ENCODE measurements around the gene AGPAT2.
"Not testable (repeated sequence)": the region's sequence is repeated elsewhere in the genome, so short reads cannot be mapped to it uniquely, and the experiment has no call there.

The AGPAT2 gene

GRCh38 chr9:136645903-136646754 is 41.1 kb downstream of the AGPAT2 start:
- no peaks in the 10 kb centered on the region for H3K9me3 Mint-ChIP-seq
- H3K4me1 Mint-ChIP-seq: no peaks in the 10 kb centered on the region
- H3K27ac Mint-ChIP-seq: no peak overlapping the region
- H3K4me3 Mint-ChIP-seq: no peak overlapping the region
- no peaks in the 10 kb centered on the region for H3K36me3 Mint-ChIP-seq
- peaks cover 11% of the 10 kb centered on the region for H3K27me3 Mint-ChIP-seq

GRCh38 chr9:136645352-136645902 is 41.8 kb downstream of the AGPAT2 start:
- H3K4me3 Mint-ChIP-seq: no peak overlapping the region
- peaks cover 11% of the 10 kb centered on the region for H3K27me3 Mint-ChIP-seq
- H3K9me3 Mint-ChIP-seq: no peaks in the 10 kb centered on the region

GRCh38 chr9:136644593-136645351 is 42.5 kb downstream of the AGPAT2 start:
- Mint-ChIP-seq H3K36me3 (no peaks in the 10 kb centered on the region), H3K4me1 (no peaks in the 10 kb centered on the region)

More at GRCh38 chr9:136645352-136645902, 41.8 kb downstream of the AGPAT2 start:
- Mint-ChIP-seq H3K27ac (no peak overlapping the region), H3K36me3 (no peaks in the 10 kb centered on the region), H3K4me1 (no peaks in the 10 kb centered on the region)

GRCh38 chr9:136644343-136644592 is 43.0 kb downstream of the AGPAT2 start:
- H3K27me3 Mint-ChIP-seq: peaks cover 11% of the 10 kb centered on the region
- no peak overlapping the region for H3K4me3 Mint-ChIP-seq
- no peaks in the 10 kb centered on the region for H3K9me3 Mint-ChIP-seq
- no peaks in the 10 kb centered on the region for H3K36me3 Mint-ChIP-seq
- no peak overlapping the region for H3K27ac Mint-ChIP-seq
- no peaks in the 10 kb centered on the region for H3K4me1 Mint-ChIP-seq

More at GRCh38 chr9:136644593-136645351, 42.5 kb downstream of the AGPAT2 start:
- Mint-ChIP-seq H3K27me3 (peaks cover 11% of the 10 kb centered on the region), H3K27ac (no peak overlapping the region), H3K9me3 (no peaks in the 10 kb centered on the region), H3K4me3 (no peak overlapping the region)

GRCh38 chr9:136643596-136644342 is 43.5 kb downstream of the AGPAT2 start:
- H3K9me3 Mint-ChIP-seq: no peaks in the 10 kb centered on the region
- H3K27ac Mint-ChIP-seq: no peak overlapping the region
- H3K36me3 Mint-ChIP-seq: no peaks in the 10 kb centered on the region
- peaks cover 11% of the 10 kb centered on the region for H3K27me3 Mint-ChIP-seq
- H3K4me1 Mint-ChIP-seq: no peaks in the 10 kb centered on the region
- H3K4me3 Mint-ChIP-seq: no peak overlapping the region

- Mint-ChIP-seq H3K27ac (no peak overlapping the region), H3K27me3 (peaks cover 11% of the 10 kb centered on the region), H3K4me1 (no peaks in the 10 kb centered on the region), H3K9me3 (no peaks in the 10 kb centered on the region), H3K4me3 (no peak overlapping the region), H3K36me3 (no peaks in the 10 kb centered on the region)
Observed at GRCh38 chr9:136642439-136642921, 44.8 kb downstream of the AGPAT2 start.

- Mint-ChIP-seq H3K36me3 (no peaks in the 10 kb centered on the region), H3K9me3 (no peaks in the 10 kb centered on the region), H3K4me1 (no peaks in the 10 kb centered on the region), H3K4me3 (no peak overlapping the region), H3K27me3 (peaks cover 7% of the 10 kb centered on the region), H3K27ac (peak overlapping the region; percentile 23)
Observed at GRCh38 chr9:136640171-136641111, 46.8 kb downstream of the AGPAT2 start.

- no peaks in the 10 kb centered on the region for H3K4me1 Mint-ChIP-seq
- no peaks in the 10 kb centered on the region for H3K27me3 Mint-ChIP-seq
- H3K4me3 Mint-ChIP-seq: no peak overlapping the region
- no peak overlapping the region for H3K27ac Mint-ChIP-seq
- H3K9me3 Mint-ChIP-seq: no peaks in the 10 kb centered on the region
- H3K36me3 Mint-ChIP-seq: no peaks in the 10 kb centered on the region
Observed at GRCh38 chr9:136634904-136635303, 52.4 kb downstream of the AGPAT2 start.

- H3K27ac Mint-ChIP-seq, H3K4me3 Mint-ChIP-seq, H3K9me3 Mint-ChIP-seq, H3K27me3 Mint-ChIP-seq, H3K36me3 Mint-ChIP-seq, H3K4me1 Mint-ChIP-seq: not testable (repeated sequence)
Observed at GRCh38 chr9:136632491-136633106, 54.7 kb downstream of the AGPAT2 start.

- H3K4me1 Mint-ChIP-seq, H3K36me3 Mint-ChIP-seq, H3K9me3 Mint-ChIP-seq, H3K27me3 Mint-ChIP-seq, H3K27ac Mint-ChIP-seq, H3K4me3 Mint-ChIP-seq: not testable (repeated sequence)
Observed at GRCh38 chr9:136632072-136632471, 55.2 kb downstream of the AGPAT2 start.

- no peaks in the 10 kb centered on the region for H3K36me3 Mint-ChIP-seq
- no peak overlapping the region for H3K4me3 Mint-ChIP-seq
- no peaks in the 10 kb centered on the region for H3K9me3 Mint-ChIP-seq
- H3K27me3 Mint-ChIP-seq: no peaks in the 10 kb centered on the region
- H3K27ac Mint-ChIP-seq: no peak overlapping the region
- no peaks in the 10 kb centered on the region for H3K4me1 Mint-ChIP-seq
Observed at GRCh38 chr9:136631038-136632000, 55.9 kb downstream of the AGPAT2 start.

- H3K9me3 Mint-ChIP-seq: no peaks in the 10 kb centered on the region
- no peaks in the 10 kb centered on the region for H3K27me3 Mint-ChIP-seq
- H3K36me3 Mint-ChIP-seq: no peaks in the 10 kb centered on the region
- H3K4me1 Mint-ChIP-seq: no peaks in the 10 kb centered on the region
- no peak overlapping the region for H3K27ac Mint-ChIP-seq
- no peak overlapping the region for H3K4me3 Mint-ChIP-seq
Observed at GRCh38 chr9:136630662-136630992, 56.6 kb downstream of the AGPAT2 start.

GRCh38 chr9:136629879-136630661 is 57.2 kb downstream of the AGPAT2 start:
- no peaks in the 10 kb centered on the region for H3K36me3 Mint-ChIP-seq
- H3K4me1 Mint-ChIP-seq: no peaks in the 10 kb centered on the region
- no peak overlapping the region for H3K4me3 Mint-ChIP-seq
- H3K27ac Mint-ChIP-seq: no peak overlapping the region
- H3K27me3 Mint-ChIP-seq: no peaks in the 10 kb centered on the region
- no peaks in the 10 kb centered on the region for H3K9me3 Mint-ChIP-seq

Data from activated naive CD4-positive, alpha-beta T cell treated with anti-CD3 and anti-CD28 coated beads, Interleukin-2, amount 50 U/mL, for 24 hours (primary cell).